ENCODE results near the gene PLEKHG4B.
"Not testable (repeated sequence)": the region's sequence is repeated elsewhere in the genome, so short reads cannot be mapped to it uniquely, and the experiment has no call there.

PLEKHG4B gene

DNA sequence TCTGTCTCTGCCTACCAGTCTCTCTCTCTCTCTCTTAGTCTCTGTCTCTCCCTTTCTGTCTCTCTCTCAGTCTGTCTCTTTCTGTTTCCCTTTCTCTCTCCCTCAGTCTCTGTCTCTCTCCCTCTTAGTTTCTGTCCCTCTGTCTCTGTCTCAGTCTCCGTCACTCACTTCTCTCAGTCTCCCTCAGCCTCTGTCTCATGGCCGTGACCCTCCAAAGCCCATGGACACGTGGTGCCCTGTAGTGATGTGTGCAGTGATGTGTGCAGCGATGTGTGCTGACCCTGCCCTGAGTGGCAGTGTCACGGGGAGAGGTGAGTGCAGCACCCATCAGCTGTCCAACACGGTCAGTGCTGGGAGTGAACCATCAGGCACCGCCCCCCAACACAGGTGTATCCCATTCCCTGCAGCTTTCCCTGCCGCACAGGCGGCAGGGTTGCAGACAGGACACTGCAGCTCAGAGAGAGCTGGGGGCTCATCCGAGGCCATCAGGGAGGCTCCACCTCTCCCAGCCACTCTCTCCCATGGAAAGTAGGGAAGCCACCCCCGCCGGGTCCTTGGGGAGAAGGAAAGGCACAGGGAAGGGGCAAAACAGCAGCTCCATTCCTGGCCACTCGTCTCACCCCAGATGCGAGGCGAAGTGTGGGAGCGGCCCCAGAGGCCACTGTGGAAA lies 98.5 kb downstream of the PLEKHG4B start:
- no peak for DNase-seq

DNA sequence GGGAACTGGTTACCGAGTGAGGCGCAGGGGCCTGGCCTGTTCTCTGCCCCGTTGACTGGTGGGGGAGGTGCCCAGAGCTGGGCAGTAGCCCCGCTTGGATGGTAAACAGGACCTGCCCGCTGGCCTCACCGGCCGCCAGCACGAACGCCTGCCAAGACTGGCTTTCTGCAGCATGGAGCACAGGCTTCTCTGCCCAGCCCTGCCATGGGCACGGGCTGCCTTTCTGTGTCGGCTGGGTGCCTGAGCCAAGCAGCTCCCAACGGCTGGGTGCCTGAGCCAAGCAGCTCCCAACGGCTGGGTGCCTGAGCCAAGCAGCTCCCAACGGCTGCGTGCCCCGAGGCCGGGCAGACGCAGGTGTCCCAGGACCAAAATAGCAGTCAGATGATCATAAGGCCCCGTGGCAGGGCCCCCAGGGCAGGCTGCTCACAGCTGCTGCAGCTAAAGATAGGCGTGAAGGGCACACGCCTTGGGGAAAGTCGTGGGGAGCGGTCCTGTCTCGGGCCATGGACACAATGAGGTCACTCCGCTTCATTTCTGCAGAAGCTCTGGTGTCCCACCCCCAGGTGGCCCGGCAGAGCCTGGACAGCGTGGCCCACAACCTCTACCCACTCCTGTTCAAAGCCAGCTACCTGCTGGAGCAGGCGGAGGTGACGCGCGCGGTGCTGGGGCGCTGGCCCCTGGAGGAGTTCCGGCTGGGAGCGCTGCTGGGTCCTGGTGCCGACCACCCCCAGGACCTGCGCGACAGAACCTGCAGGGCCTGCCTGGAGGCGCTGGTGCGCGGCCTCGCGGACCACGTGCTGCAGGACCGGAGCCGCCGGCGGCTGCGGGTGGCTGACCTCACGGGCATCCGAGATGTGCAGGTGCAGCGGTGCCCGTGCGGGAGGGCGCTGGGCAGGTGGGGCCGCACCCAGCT lies 99.3 kb downstream of the PLEKHG4B start, which contains the start of gene LRRC14B:
TSS of gene LRRC14B (plus strand) at position 460 of the 913 bp plus-strand sequence. CDS start at position 504, 44 bp downstream.
- DNase-seq, result no peak

DNA sequence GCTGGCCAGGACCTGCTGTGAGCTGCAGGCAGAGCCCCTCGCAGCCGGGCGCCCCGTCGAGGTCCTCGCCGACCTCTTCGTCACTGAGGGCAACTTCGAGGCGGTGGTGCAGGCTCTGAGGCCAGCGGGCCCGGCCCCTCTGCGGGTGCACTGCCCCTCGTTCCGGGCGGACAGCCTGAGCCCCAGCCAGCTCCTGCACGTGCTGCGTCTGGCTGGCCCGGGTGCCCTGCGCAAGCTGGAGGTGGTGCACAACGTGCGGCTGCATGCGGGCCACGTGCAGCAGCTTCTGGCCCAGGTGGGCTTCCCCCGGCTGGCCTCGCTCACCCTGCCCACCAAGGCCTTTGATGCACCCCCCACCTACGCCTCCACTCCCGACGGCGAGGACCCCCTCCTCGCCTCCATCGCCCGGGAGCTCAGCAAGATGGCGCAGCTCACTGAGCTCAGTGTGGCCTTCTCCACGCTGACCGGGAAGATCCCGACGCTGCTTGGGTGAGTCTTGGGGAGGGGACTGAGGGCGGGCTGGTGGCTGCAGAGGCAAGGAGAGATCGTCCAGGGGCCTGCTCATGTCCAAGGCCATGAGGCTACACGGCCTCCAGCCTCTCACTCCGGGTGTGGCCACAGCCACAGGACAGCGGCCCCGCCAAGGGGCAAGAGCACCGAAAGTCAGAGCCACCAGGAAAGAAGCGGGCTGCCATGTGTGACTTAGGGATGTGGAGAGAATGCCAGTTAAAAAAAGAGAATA lies 100.2 kb downstream of the PLEKHG4B start:
- DNase-seq, result no peak

DNA sequence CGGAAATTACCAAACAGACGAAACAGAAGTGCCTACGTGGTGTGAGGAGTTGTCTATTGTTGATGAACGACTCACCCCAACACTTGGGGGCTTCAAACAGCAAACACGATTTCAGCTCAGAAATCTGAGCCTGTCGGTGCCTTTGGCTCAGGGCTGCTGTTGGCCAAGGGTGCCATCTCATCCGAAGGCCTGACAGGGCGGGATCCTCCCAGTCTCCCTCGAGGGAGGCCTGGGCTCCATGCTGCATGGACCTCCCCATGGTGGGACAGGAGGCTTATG lies 100.7 kb downstream of the PLEKHG4B start:
- DNase-seq, result no peak

DNA sequence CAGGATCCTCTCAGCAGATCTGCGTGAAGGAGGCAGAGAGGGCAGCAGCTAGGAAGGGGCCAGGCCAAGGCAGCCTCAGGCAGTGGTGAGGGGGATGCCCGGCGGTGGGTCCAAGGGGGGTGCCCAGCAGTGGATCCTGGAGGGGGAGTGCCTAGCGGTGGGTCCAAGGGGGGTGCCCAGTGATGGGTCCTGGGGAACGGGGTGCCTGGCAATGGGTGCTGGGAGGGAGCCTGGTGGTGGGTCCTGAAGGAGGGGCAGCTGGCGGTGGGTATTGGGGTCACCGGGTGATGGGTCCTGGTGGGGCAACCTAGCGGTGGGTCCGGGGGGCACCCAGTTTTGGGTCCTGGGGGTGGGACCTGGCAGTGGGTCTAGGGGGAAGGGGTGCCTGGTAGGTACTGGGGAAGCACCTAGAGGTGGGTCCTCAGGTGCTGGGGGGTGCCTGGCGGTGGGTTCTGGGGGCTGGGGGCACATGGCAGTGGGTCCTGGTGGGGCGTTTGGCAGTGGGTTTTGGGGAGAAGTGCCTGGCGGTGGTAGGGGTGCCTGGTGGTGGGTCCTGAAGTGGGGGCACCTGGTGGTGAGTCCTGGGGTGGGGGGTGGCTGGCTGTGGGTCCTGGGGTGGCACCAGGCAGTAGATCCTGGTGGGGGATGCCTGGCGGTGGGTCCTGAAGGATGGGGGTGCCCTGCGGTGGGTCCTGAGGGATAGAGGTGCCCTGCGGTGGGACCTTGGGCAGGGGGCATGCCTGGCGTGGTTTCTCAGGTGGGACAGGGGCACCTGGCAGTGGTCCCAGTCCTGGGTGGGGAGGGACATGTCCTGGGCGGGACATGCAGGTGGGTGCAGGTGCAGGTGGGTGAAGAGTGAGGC lies 101.2 kb downstream of the PLEKHG4B start:
- no peak for DNase-seq

DNA sequence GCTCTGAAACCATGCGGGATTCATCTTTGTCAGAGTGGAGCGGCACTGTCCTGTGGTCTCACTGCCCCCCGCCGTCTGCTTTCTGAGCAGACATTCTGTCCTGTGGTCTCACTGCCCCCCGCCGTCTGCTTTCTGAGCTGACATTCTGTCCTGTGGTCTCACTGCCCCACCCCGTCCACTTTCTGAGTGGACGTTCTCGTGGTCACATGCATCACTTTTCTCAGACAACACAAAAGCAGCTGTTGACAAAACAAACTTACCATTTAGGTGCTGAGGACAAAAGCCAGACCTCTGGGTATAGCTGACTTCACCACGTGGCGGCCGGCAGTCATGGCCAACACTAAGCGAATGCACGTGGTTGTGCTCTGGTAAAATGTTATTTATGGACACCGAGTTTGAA lies 102.1 kb downstream of the PLEKHG4B start:
- no peak for DNase-seq

DNA sequence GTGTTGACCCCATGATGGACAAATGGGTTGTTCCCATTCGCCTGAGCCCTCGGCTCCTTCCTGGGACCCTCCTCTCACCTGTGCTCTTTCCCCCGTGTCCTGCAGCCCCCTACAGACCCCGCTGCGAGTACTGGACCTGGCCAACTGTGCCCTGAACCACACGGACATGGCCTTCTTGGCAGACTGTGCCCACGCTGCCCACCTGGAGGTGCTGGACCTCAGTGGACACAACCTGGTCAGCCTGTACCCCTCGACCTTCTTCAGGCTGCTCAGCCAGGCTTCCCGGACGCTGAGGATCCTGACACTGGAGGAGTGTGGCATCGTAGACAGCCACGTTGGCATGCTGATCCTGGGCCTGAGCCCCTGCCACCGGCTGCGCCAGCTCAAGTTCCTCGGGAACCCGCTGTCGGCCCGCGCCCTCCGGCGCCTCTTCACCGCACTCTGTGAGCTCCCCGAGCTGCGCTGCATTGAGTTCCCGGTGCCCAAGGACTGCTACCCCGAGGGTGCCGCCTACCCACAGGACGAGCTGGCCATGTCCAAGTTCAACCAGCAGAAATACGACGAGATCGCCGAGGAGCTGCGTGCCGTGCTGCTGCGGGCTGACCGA lies 102.7 kb downstream of the PLEKHG4B start:
- no peak for DNase-seq

DNA sequence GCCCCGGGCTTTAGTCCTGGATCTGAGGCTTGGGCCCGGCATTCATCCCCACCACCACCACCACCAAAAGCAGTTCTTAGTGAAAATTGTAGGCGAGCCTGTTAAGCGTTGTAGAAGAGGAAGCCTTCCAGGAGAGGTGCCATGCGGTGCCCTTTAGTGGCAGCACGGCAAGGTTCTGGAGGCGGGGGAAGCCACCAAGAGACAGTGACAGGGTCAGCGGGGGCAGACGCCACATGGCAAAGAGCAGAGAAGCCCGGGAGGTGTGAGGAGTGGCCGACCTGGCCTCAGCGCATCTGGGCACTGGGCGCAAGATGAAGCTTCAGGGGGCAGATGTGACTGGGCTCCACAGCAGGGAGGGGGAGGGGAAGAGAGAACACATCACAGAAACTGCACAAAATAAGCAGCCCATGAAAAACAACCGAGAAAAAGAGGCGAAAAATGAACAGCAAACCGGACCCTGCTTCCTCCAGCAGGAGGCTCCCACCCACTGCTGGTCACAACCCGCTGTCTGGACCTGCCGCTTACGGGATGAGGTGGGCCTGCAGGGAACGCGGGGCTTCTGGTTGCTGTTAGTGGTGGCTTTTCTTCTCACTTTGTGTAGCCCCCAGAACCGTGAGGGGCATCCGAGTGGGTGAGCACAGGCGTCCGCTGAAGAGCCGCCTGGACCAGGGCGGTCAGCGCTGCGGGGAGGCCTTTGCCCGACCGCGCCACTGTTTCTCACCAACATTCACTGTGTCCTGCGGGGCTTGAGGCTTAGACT lies 103.6 kb downstream of the PLEKHG4B start:
- DNase-seq, result no peak

DNA sequence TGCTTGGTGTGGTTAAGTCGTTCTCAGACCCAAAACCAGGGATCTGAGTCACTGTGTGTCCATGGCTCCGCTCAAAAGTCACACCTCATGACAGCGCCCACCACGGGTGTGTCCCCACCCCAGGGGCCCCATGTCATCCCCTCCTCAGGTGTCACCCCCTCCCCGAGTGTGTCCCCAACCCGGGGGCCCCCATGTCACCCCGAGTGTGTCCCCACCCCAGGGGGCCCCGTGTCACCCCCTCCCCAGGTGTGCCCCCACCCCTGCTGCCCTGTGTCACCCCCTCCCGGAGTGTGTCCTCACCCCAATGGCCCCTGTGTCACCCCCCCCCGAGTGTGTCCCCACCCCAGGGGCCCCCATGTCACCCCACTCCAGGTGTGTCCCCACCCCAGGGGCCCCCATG lies 104.4 kb downstream of the PLEKHG4B start:
- DNase-seq, result no peak

DNA sequence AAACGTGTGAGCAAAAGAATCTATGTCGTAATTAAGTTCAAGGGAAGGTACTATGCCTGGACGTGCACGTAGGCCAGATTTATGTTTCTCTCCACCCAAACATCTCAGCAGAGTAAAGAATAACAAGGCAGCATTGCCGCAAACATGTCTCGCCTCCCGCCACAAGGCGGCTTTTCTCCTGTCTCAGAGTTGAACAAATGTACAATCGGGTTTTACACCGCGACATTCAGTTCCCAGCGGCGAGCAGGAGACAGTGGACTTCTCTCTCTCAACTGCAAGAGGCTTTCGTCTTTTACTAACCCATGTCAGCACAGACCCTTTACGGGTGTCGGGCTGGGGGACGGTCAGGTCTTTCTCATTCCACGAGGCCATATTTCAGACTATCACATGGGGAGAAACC lies 105.1 kb downstream of the PLEKHG4B start:
- not testable (repeated sequence) for DNase-seq

DNA sequence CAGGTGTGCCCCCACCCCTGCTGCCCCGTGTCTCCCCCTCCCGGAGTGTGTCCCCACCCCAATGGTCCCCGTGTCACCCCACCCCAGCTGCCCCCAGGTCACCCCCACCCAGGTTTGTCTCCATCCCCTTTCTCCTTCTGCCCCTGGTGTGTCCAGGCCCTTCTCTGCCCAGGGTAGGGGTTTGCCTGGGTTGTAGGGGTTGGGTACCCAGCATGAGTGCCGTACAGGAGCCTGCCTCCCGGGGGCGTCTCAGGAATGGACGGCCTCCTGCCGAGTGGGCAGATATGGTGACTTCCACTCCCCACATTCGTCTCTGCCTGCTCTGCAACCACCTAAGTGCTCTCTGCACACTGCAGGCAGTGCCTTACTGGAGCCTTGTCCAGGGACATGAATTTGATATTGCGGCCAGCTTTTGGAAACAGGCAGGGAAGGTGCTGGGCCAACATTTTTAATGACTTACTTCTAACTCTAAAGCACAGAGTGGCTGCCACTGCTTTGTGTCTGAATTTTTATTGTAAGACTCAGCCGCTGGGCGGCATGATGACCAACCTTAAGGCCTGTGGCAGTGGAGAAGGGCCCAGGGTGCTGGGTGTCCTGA lies 106.0 kb downstream of the PLEKHG4B start:
- DNase-seq, result no peak

DNA sequence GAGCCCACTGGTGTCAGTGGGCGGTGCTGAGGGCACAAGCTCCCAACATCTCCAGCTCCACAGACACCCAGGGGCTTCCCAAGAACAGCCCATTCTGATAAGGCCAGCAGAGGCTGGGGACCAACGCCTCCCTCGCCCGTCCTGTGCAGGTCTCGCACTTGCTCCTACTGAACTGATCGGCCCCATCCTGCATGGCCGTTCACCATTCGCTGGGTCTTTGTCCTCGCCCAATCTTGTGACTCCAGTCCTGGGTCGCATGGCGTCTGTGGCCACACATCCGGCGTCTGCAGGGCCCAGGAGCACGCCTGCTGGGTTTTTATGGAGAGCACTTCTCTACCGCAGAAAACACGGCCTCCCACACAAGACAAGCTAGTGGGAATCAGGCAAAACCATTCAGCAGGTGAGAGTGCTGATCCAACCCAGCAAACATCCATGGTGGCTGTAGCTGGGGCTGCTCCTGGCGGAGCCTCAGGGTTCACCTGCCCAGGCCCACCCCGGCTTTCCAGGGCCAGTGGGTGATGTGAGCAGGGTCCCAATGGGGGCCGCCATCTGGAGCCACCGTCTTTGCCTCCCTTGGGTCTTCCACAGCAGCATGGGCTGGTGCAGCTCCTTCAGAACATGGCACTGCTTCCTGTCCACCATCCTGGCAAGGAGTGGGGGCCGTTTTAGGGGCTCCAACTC lies 106.7 kb downstream of the PLEKHG4B start:
- DNase-seq, result no peak

DNA sequence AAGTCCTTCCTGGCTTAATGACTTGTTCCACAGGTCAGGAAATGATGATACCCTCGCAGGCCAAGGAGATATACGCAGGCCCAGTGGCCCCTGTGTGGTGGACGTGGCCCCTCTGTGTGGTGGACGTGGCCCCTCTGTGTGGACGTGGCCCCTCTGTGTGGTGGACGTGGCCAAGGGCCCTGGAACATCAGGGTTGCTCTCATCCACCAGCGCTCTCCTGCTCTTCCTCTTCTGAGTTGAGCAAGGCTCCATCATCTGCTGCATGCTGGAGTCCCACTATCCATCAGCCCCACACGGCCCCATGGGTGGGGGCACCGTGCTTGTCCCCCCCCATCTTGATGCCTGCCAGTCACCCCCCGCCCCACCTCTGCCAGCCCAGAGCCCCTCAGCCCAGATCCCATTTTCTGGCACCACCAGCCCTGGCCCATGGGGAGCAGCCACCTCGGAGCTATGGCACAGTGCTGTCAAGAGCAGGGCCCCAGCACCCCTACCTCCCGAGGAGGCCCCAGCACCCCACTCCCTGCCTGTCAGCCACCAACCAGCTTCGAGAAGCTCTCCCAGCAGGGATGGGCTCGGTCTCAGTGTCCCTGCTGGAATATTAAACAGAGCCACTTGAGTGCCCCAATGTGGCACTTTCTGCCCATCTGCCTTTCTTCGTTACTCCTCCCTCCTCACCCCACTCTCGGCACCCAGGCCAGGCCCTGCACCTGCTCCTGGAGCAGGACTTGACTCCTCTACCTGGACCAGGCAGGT lies 107.4 kb downstream of the PLEKHG4B start:
- no peak for DNase-seq

DNA sequence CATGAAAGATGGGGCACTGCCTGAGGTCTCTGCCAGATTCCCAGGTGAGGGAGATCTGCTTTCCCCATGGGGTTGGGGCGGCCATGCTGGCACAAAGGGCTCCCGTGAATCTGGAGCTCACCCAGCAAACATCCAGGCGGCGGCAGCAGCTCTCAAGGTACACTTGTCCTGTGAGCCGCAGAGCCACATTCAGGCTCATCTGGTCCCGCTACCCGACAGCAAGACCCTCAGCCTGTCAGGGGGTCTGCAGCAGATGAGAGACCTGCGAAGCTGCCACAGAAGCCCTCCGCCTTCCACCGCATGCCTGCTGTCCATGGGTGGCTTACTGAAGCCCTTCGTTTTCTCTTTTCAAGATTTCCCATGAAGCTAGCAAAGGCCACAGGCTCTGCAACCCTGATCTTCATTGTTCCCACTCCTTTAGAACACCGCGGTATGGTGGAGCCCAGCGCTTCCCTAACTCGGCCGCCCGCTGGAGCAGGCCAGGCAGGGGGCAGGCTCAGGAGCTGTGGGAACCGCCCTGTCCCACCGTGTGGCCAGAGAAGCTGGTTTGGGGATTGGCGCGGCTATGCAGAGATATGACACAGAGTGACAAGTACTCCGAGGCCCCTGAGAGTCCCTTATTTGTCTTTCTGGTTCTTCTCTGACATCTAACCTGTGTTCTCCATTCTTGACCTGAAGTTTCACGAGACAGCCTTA lies 108.1 kb downstream of the PLEKHG4B start:
- no peak for DNase-seq

DNA sequence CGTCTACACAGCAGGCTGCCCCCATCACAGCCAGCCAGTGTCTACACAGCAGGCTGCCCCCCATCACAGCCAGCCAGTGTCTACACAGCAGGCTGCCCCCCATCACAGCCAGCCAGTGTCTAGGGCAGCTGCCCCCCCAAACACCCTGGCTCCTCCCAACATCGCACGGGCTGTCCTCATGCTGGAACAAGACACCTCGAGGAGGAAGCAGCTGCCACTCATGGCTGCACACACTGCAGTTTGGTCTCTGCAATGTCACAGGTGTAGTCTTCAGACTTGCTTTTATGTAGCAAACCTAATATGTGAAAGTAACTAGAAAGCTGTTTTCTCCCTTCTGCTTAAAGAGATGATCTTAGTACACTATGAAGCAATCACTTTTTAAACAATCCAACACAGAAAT lies 109.0 kb downstream of the PLEKHG4B start:
- DNase-seq, result no peak

DNA sequence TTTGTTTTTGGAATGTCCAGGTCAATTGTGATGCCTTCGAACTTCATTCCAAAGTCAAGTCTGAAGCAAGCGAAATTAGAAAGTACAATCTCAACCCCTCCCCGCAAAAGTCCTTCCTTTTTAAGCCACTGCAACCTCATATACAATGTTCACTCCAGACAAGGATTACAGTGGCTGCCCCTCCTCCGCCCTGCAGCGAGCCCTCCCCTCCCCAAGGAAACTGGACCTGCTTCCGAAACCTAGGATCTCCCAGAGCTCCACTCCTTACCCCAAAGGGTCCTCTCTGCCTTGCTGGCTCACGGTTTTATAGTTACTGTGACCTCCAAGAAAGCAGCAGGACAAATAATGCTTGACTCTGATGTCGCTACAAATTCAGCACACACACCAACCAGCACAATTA lies 109.7 kb downstream of the PLEKHG4B start:
- DNase-seq, result no peak

DNA sequence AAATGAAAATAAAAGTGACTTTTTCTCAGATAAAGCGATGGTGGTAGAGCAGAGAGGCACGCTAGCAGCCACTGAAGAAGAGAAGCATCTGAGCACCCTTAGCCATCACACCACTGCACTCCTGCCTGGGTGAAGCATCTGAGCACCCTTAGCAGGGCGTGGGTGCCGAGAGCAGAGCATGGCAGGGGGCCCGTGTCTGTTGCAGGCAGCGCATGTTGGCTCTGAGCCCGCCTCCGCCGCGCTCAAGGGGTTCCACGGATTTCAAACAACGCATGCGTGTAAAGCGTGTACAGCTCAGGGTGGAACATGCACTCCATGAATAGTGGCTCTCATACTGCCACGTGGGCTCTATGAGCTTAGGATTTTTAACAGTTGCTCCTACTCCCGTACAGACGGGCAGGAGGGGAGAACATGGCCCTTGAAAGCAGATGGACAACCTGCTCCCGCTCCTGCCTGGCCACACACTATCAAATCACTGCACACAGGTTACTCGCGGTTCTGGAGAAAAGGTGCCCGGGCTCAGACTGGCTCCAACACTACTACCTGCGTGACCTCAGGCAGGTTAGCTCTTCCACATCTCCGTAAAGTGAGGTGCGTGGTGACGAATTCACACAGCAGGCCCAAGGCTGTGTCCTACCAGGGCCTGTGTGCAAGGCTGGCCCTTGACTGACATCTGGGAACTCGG lies 111.4 kb downstream of the PLEKHG4B start:
- no peak for DNase-seq

DNA sequence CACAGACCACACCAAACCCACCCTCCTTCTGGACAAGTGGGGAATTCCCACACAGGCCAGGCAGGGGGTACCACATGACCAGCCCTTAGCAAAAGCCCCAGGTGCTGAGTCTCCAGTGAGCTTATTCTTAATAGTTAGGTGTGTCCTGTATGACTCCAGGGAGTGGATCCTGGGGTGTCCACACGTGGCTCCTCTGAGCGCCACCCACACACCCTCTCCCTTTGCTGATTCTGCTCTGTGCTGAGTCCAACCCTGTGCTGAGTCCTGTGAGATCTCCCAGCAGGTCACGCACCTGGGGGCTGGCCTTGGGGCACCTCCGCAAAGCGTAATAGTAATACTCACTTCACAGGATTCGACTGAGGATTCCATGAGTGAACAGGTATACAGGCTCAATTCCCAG lies 112.0 kb downstream of the PLEKHG4B start:
- no peak for DNase-seq

Measured in NCI-H524 treated with DMSO at 0.1 percent for 48 hours (cell line).